NCI-H774 (cell line): ENCODE data around the gene NTM.

Experiments
- DNase-seq: peaks from one replicate; lab custom pipeline; 2025; lab: John Stamatoyannopoulos, UW

Gene NTM

GRCh38 chr11:132008226-132008625 is 637.8 kb downstream of the NTM start:
- no peak for DNase-seq

GRCh38 chr11:132008872-132009271 is 638.5 kb downstream of the NTM start:
- DNase-seq = no peak

- DNase-seq = no peak
Measured at GRCh38 chr11:132020001-132020400, 649.6 kb downstream of the NTM start.

DNA sequence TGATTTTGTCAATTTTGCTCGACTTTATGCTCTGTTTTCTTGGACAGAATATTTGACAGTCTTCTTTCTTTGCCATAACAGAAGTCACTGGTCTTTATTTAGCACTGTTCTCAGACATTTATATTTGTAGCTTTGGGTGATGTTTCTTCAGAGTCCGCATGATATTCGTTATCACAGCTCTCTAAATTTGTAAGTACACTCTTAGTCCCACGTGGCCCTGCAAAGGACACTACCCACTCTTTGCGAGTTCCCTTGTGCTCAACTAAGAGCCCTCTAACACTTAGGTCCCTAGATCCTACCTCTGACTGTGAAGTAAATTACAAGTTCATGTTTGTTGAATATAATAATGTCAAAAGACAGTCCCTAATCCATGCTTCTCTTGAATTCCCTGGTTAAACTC is 651.9 kb downstream of the NTM start:
- DNase-seq = no peak

DNA sequence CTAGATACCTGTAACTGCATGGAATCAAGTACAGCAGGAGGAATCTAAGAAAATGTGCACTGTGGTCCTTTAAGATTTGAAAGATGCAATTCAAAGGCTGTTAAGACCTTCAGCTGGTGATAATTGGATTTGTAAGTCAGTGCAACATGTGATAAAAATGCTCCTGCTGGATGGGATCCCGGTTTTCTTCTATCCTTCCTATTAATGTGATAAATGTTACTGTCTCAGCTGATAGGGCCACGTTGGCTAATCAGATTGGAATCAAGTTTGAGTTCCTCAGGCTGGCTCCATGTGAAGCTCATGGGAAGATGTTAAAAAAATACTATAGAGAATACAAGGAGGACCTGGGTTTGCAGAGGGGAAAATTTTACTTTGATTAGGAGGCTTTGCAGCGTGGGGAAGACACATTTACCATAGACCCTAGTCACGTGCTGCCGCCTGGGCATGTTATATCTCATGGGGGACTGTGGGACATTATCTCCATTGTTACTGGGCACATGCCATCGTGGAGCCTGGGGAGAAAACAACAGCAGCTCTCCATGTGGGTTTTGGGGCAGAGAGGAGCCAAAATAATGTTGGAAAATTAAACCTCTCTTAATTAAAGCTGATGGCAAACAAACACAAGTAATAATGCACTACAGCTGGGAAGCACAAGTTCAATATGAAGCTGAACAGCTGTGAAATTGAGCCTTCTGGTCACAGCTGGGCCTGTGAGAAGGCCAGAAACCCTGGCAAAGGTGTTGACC is 652.5 kb downstream of the NTM start:
- no peak for DNase-seq

DNA sequence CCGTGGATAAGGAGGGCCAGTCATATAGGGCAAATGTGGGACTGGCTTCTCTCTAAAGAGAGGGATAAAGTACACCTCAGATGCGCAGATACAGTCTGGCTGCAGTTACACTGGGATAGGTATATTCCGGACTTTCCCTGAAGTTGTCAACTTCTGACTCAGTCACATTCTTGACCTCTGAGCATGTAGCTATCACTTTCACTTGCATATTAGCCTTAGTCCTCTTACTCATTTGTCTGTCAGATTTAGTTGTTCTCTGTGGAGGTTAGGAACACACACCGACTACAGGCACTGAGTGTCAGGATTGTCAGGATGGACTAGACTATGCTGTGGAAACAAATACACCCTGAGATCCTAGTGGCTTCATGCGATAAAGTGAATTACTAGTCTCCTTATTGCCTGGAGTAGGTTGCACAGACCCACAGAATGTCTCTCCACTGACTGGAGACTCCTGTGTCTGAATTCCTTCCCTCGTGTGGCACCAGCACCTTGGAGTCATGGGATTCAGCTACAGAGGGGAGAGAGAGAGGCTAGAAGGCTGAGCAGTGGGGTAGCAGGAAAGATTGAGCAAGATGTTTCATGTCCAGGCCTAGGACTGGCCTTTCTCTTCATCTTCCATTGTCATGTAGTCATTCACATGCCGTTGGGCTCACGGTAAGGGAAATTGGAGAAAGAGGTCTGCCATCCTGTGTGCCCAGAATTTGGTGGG is 654.3 kb downstream of the NTM start:
- DNase-seq = no peak

DNA sequence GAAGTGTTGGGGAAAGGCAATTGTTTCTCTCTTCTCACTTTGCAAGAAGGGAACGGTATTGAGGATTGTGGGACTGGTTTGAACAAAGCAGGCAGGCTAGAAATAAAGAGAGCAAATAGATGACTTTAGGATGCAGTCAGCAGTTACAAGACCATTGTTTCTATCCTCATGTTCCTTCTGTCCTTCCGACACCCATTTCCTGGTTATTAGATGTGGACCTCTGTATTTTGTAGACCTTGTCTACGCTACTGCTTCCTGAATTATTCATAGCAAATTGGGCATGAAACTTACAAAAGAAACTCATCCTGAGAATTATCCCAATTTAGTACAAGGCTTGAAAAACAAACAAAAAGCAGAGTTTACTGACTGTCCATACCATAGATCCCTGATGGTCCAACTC is 656.3 kb downstream of the NTM start:
- DNase-seq = no peak

DNA sequence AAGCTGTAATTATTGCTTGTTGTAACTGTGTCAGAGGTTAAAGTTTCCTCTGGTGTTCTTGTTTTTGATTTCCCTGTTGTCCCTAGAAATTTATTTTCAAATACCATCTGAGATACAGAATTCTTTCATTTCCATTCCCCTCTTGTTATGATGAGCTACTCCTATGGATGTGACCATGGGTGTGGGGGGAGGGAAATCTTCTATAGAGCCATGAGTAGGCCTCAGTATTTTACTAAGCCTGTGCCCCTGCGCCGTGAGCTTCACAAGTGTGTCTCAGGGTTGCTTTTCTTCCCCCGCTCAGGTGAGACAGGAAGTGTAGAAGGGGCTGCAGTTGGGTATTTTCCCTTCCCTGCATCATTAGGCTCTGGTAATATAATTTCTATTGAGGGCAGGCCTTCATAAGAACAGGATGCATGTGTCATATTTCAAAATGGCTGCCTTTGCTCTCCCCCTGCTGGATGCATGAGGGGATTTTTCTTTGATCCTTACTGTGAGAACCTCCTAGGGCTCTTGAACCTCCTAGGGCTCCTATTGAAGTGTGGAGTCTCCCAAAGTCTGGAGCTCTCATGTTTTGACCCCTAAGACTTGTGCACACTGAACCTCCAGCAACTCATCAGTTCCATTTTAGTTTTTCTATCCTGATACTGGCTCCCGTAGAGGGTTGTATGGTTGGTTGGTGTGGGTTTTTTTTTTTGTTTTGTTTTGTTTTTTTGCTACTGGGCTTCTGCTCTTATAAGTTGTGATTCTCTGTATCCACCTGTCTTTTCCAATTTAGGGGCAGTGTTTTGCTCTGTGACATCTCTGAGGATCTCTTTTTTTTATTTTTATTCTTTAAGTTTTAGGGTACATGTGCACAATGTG is 658.2 kb downstream of the NTM start:
- DNase-seq = peak; percentile 8

DNA sequence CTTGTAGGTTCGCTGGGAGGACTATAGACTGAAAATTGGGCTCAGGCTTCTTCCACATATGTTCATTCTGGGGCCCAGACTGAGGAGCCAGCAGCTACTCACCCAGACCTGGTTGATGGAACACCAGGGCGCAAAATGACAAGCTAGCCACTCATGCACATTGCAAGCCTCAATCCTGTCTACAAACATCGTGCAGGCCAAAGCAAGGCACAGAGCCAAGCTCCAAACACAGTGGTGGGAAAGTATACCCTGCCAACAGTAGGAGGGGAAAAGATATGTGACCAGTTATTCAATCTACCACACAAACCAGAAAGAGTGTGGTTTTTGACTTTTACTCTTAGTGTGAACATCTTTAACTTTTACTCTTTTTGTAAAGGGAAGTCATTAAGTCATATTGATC is 660.5 kb downstream of the NTM start:
- no peak for DNase-seq

GRCh38 chr11:132032555-132032954 is 662.1 kb downstream of the NTM start:
- no peak for DNase-seq

GRCh38 chr11:132033051-132033450 is 662.6 kb downstream of the NTM start:
- no peak for DNase-seq

DNA sequence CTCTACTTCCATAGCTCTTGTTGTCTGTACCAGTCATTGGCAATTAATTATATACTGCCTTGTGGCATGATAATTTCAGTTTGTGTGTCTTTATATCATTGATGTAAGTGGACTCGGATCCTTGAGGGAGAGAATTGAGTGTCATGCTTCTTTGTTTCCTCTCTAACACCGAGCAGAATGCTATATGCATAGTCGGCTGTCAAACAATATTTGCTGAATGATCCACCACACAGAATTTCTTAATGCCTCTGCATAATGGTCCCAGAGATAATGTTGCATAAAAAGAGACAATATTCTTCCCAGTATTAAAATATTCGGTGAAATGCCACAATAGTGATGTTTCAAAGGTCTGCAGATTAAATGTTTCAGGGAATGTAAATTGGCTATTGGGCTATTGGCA is 664.8 kb downstream of the NTM start:
- no peak for DNase-seq

GRCh38 chr11:132035766-132036165 is 665.4 kb downstream of the NTM start:
- DNase-seq = no peak

DNA sequence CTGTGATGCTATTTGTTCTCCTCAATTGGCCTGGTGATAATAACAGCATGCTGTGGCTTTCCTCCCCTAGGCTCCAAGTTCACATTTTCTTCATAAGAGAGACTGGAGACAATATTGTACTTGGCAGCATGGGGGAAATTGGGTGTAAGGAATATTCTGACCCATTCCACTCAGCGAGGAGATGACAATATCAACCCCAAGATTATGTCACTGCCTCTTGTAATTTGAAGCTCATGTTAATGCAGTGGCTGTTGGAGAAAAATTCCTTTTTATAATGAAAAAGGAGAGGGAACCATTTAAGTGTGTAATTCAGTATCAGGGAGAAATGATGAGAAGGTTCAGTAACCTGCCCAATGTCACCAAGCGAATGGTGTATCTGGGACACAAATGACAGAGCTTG is 665.8 kb downstream of the NTM start:
- no peak for DNase-seq

DNA sequence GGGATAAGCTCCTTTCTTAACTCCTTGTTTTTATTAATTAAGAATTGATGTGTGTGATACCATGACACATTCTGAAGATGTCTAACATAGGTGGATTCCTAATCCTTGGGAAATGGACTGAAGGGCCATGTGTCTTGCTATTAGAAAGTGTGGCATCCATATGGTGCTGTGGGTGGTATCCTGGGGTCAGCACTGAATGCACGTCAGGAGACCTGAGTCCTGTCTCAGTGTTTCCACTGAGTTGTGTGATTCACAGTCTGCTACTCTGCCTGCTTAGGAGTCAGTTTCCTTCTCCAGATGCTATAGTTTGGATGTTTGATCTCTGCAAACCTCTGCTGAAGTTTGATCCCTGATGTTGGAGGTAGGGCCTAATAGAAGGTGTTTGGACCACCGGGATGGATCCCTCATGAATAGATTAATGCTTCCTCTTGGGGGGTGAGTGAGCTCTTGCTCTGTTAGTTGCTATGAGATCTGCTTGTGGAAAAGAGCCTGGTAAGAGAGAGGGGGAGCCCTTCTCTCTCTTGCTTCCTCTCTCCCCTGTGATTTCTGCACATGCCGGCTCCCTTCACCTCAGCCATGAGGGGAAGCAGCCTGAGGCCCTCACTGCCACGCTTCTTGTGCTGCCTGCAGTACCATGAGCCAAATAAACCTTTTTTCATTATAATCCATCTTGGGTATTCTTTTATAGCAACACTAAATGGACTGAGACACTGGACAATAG is 666.5 kb downstream of the NTM start:
- DNase-seq = no peak

- DNase-seq = no peak
Measured at GRCh38 chr11:132037467-132037862, 667.0 kb downstream of the NTM start.

- peak; percentile 18 for DNase-seq
Measured at GRCh38 chr11:132037956-132038355, 667.5 kb downstream of the NTM start.

GRCh38 chr11:132039521-132039920 is 669.1 kb downstream of the NTM start:
- no peak for DNase-seq

DNA sequence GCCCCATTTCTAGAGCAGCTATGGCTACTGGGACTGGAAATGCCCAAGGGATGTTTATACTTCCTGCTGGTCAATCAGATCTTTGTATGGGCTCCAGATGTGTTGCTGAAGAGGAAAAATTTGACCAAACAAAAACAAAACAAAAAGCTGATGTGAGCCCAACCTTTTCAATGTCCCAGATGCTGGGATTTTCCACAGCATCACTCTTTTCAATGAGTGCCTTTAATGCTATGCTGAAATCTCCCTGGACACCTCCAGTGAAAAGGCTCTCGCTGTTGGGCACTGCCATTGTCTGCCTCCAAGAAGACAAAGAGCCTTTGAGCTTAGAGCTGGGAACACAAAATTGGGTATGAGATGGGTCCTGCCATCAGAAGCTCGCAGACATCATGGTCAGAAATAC is 671.9 kb downstream of the NTM start:
- no peak for DNase-seq

DNA sequence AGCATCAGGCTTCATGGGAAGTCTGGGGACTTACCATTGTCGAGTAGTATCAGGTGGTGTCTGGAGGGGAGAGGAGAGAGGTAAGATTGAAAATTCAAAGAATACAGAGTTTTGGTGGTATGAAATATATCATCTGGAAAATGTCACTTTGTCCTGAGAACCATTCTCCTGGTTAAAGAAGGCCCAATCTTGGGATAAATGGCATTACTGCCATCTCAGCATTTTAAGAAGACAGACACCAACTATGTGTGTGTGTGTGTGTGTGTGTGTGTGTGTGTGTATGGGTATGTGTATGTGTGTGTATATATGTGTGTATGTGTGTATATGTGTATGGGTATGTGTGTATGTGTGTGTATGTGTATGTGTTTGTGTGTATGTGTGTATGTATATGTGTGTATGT is 673.3 kb downstream of the NTM start:
- DNase-seq = no peak

GRCh38 chr11:132045107-132045506 is 674.7 kb downstream of the NTM start:
- DNase-seq = no peak

- no peak for DNase-seq
Measured at GRCh38 chr11:132046288-132046865, 676.0 kb downstream of the NTM start.
